Measurements from ENCODE around the gene COL19A1.
"Not testable (repeated sequence)": the region's sequence is repeated elsewhere in the genome, so short reads cannot be mapped to it uniquely, and the experiment has no call there.

DNA sequence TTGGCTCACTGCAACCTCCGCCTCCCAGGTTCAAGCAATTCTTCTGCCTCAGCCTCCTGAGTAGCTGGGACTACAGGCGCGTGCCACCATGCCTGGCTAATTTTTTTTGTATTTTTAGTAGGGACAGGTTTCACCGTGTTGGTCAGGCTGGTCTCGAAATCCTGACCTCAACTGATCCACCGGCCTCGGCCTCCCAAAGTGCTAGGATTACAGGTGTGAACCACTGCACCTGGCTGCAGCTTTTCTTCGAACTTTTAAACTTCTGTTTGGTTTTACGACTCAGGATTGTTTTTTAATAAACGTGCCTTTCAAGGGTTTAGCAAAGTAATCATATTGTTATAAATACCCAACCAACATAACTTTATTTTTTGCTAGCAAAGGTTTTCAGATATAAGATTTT, 156.8 kb downstream of the COL19A1 start:
- not testable (repeated sequence) for TF ChIP-seq CTCF, POLR2A (IDR thresholded peaks at IDR 0.05)

Data from ovary (tissue), 3 donors.